Retina (tissue), 1 donor: ENCODE results near the gene MCHR2.

ENCODE experiments used
- DNase-seq: peaks from one replicate; pipeline ENCODE4 v3.0.0-alpha.2; 2016

MCHR2 gene

DNA sequence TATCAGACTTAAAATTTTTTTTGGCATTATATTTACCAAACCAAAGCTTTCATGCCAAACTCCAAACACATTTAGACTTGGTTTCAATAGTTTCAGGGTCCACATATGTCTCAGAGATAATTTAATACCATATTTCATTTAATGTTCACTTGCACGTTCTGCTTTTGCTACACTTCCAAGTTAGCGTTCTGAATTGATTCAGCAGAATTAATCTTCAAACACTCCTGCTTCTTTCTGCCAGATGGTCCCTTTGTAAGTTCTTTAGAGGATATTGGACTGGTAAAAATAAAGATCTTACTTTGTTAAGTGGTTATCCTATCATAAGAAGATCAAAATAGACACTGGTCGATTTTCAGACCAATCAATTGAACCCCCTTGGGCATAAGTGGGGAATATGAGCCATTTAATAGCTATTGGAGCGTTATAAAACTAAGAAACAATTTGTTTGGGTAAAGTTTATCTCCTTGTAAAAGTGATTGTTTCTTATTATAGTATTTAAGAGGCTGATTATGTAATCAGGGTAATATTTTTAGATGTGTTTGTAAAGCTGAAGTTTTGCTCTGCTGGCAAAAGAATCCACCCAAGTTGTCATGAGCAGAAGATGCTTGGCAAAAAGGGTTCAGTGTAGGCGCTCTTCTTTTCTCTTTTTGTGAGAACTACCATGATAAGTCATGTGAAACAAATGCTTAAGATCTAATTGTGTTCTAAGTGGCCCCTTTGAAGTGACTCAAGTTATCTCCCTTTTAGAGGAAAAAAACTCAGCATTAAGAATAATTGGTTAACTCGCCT lies 92.2 kb downstream of the MCHR2 start:
- DNase-seq = no peak

DNA sequence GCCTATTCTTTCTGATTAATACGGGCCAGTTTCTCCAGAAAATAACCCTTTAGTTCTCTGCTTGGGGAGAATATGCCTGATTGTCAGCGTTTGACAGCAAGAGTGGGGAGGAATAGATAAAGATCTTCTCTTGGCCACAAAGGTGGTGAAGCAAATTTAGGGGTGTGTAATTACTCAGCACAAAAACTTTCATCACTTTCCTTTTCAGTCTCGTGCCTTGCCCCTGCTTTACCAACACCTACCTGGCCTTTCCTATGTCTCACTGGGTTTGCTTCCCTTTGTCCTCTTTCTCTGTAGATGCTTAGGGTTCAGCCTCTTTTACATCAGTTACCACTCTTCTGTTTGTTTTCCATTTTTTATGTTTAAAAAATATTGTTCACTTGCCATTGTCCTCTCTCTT lies 99.2 kb downstream of the MCHR2 start:
- no peak for DNase-seq

DNA sequence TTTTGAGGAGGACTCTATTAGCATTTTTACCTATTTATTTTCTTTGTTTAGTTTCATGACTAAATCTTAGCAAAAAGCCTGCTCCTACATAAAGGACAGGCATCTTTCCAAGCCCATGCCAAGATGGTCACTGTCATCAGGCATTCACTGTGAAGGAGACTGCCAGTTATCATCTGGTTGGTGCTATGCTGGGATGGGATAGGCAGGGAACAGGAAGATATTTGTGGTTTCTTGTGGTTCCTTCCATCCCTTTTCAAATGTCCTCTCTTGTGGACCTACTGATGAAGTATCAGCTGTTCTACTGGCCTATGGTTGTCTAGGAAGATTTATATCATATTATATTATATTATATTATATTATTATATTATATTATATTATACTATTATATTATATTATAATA lies 107.0 kb downstream of the MCHR2 start:
- no peak for DNase-seq

DNA sequence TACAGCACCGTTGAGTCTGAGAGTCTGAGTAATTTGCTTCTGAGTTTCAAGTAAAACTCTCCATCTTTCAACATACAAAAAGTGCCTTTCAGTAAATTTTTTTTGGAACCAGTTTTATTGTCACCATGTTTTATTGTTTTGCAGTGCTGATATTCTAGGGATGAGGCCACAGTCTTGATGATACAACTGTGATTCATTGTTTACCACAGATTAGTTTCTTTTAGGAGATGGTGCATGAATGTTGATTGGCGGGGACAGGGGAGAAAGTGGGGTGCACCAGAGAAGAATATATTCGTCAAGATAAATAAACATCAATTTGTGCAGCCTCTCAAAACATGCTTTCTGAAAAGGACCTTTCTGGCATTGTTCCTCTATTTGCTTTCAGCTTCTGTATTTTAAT lies 109.0 kb downstream of the MCHR2 start:
- DNase-seq = no peak

DNA sequence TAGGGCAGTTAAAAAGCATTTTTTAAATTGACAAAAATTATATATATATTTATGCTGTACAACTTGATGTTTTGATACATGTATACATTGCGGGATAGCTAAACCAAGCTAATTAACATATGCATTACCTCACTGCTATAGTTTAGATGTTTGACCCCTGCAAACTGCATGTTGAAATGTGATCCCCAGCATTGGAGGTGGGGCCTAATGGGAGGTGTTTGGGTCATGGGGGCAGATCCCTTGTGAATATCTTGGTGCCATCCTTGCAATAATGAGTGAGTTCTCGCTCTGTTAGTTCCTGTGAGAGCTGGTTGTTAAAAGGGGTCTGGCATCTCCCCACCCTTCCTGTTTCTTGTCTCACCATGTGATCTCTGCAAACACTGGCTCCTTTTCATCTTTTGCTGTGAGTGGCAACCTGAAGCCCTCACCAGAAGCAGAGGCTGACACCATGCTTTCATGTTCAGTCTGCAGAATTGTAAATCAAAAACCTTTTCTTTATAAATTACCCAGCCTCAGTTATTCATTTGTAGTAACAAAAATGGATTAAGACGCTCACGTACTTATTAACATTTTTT lies 111.8 kb downstream of the MCHR2 start:
- DNase-seq = no peak

DNA sequence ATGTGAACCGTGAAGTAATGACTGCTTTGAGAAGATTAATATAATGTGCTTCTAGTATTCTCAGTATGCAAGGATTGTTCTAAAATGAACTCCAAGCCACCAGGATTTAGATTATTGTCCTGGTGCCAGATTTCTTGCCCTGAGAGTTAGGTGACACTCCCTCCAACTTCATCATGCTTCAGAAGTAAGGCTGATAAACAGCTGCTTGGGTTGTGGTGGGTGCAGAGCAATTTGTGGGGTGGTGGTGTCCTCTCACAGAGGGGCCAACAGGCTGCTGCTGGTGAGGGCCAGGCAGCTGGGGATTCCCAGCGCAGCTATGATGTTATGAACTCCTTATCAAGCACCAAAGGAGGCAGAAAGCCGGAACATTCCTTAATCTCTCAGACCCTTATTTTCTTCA lies 114.6 kb downstream of the MCHR2 start:
- no peak for DNase-seq

DNA sequence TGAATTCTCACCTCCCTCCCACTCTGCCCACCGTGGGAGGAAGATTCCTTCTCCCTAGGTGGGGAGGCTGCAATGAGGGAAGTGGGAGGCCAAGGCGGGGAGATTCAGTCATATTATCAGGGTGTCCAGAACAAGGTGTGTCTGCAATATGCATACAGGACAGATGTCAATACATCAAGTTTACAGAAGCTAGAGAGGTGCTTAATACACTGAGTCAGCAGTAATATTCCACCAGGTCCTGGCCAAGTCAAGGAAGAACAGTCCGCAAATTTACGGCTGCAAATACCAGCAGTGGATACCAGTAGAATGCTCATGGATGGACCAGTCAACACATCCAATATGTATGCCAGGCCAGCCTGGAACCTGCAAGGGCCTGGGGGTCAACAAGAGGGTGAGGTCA lies 119.0 kb downstream of the MCHR2 start:
- no peak for DNase-seq

DNA sequence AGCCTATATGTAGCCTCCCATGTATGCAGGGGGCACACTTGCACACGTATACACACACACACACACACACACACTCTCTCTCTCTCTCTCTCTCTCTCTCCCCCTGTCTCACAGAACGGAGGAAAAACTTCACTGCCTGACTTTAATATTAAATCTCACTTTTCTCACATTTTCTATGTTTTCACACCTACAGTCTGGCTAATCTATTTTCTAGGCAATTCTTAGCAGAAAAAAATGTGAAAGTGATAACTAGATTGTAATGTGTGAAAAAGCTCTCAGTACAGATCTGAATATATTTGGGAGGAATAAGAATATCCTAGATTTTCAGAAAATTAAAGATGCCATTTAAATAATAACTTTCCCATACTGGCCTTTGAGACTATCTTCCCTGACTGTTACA lies 120.9 kb downstream of the MCHR2 start:
- DNase-seq = no peak

DNA sequence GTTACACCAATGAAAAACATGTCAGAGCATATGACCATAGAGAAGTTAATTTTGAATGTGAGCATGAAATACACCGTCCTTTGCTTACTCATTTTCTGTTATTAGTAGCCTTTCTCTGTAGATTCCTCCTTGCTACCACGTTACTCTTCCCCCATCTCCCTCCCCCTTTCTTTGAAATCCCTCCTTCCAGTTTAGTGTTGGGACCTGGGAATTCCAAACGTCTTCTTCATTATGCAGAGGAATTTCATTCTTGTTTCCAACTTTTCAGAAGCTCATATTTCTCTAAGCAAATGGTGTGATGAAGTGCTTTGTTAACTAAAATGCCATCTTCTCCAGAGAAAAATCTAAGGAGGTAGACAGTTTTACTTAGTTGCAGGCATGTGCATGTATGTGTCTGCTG lies 122.4 kb downstream of the MCHR2 start:
- DNase-seq = no peak
